H9 (cell line): ENCODE measurements around the gene PLEKHA4. TPM values are rescaled to one million over a fixed set of nuclear protein-coding genes. Genes with fewer than 3 reads are reported as not detected.

Experiments
- DNase-seq: peaks from one replicate; pipeline ENCODE4 v3.0.0-alpha.2; 2017
- H2AFZ ChIP-seq: one replicate; pipeline ENCODE4 v1.6.1; 2013; ENCODE audit warnings: mild to moderate bottlenecking, low read length, control low read depth, moderate library complexity
- H2AK5ac ChIP-seq: 2 replicates; pipeline ENCODE4 v1.6.1; 2013; ENCODE audit warnings: low read length, control low read depth, mixed read lengths; ENCODE audit not compliant: insufficient read length
- H2BK120ac ChIP-seq: one replicate; pipeline ENCODE4 v1.6.1; 2013; ENCODE audit warnings: low read depth, mild to moderate bottlenecking, low read length, control low read depth, inconsistent platforms; ENCODE audit not compliant: poor library complexity, severe bottlenecking
- H2BK12ac ChIP-seq: 2 replicates; pipeline ENCODE4 v1.6.1; 2013; ENCODE audit warnings: low read length, control low read depth, mixed read lengths, low read depth; ENCODE audit not compliant: insufficient read length
- H2BK15ac ChIP-seq: 2 replicates; pipeline ENCODE4 v1.6.1; 2013; ENCODE audit warnings: low read depth, low read length, control low read depth
- H2BK20ac ChIP-seq: one replicate; pipeline ENCODE4 v1.6.1; 2013; ENCODE audit warnings: low read depth, mild to moderate bottlenecking, low read length, control low read depth, inconsistent platforms; ENCODE audit not compliant: poor library complexity, severe bottlenecking
- H2BK5ac ChIP-seq: 2 replicates; pipeline ENCODE4 v1.6.1; 2013; ENCODE audit warnings: low read length, control low read depth, mixed read lengths; ENCODE audit not compliant: insufficient read length
- H3K14ac ChIP-seq: 2 replicates; pipeline ENCODE4 v1.6.1; 2013; ENCODE audit warnings: low read length, control low read depth; ENCODE audit not compliant: insufficient read depth
- H3K18ac ChIP-seq: 2 replicates; pipeline ENCODE4 v1.6.1; 2013; ENCODE audit warnings: low read depth, mild to moderate bottlenecking, mixed read lengths, low read length, control low read depth; ENCODE audit not compliant: insufficient read length
- H3K23ac ChIP-seq: 2 replicates; pipeline ENCODE4 v1.6.1; 2013; ENCODE audit warnings: low read length, control low read depth, mixed read lengths, low read depth; ENCODE audit not compliant: insufficient read length
- H3K23me2 ChIP-seq: 2 replicates; pipeline ENCODE4 v1.6.1; 2013; ENCODE audit warnings: low read depth, mild to moderate bottlenecking, mixed read lengths, low read length, control low read depth; ENCODE audit not compliant: insufficient read length, poor library complexity, severe bottlenecking
- H3K27ac ChIP-seq: 2 replicates; pipeline ENCODE4 v1.5.1; 2013; ENCODE audit warnings: low read length, control low read depth, mixed read lengths, low read depth; ENCODE audit not compliant: insufficient read length
- H3K27me3 ChIP-seq: 2 replicates; pipeline ENCODE4 v1.6.1; 2013; ENCODE audit warnings: low read length, control low read depth, inconsistent platforms; ENCODE audit not compliant: insufficient read depth
- H3K4ac ChIP-seq: 2 replicates; pipeline ENCODE4 v1.6.1; 2013; ENCODE audit warnings: low read depth, mild to moderate bottlenecking, control low read depth, inconsistent platforms, low read length, moderate library complexity
- H3K4me1 ChIP-seq: 2 replicates; pipeline ENCODE4 v1.6.1; 2013; ENCODE audit warnings: low read length, control low read depth, inconsistent platforms; ENCODE audit not compliant: insufficient read depth
- H3K4me2 ChIP-seq: 2 replicates; pipeline ENCODE4 v1.6.1; 2013; ENCODE audit warnings: low read length, control low read depth, mixed read lengths; ENCODE audit not compliant: insufficient read length, insufficient read depth
- H3K56ac ChIP-seq: 2 replicates; pipeline ENCODE4 v1.6.1; 2013; ENCODE audit warnings: low read depth, mild to moderate bottlenecking, mixed read lengths, low read length, control low read depth; ENCODE audit not compliant: insufficient read length
- H3K79me1 ChIP-seq: 2 replicates; pipeline ENCODE4 v1.6.1; 2013; ENCODE audit warnings: low read depth, mild to moderate bottlenecking, moderate library complexity, low read length, control low read depth, inconsistent platforms; ENCODE audit not compliant: insufficient read depth, poor library complexity, severe bottlenecking
- H3K79me2 ChIP-seq: 2 replicates; pipeline ENCODE4 v1.6.1; 2013; ENCODE audit warnings: low read length, control low read depth, inconsistent platforms; ENCODE audit not compliant: insufficient read depth
- H3K9ac ChIP-seq: 2 replicates; pipeline ENCODE4 v1.6.1; 2013; ENCODE audit warnings: low read length, control low read depth, mixed read lengths; ENCODE audit not compliant: insufficient read length; ENCODE audit errors: extremely low read depth
- H3K9me3 ChIP-seq: one replicate; pipeline ENCODE4 v1.6.1; 2013; ENCODE audit warnings: low read depth, low read length, inconsistent platforms; ENCODE audit not compliant: control insufficient read depth
- H3T11ph ChIP-seq: one replicate; pipeline ENCODE4 v1.6.1; 2013; ENCODE audit warnings: mild to moderate bottlenecking, low read length, control low read depth, inconsistent platforms
- H4K20me1 ChIP-seq: one replicate; pipeline ENCODE4 v1.6.1; 2013; ENCODE audit not compliant: control insufficient read depth, insufficient read length, insufficient read depth
- H4K5ac ChIP-seq: 2 replicates; pipeline ENCODE4 v1.6.1; 2013; ENCODE audit warnings: low read depth, mild to moderate bottlenecking, mixed read lengths, low read length, control low read depth; ENCODE audit not compliant: insufficient read length
- H4K8ac ChIP-seq: replicated peaks from 2 replicates; pipeline ENCODE4 v1.6.1; 2013; ENCODE audit warnings: low read length, control low read depth, mixed read lengths, low read depth; ENCODE audit not compliant: insufficient read length
- H4K91ac ChIP-seq: 2 replicates; pipeline ENCODE4 v1.6.1; 2013; ENCODE audit warnings: low read depth, mild to moderate bottlenecking, moderate library complexity, mixed read lengths, low read length, control low read depth; ENCODE audit not compliant: insufficient read length
- H3K27ac Mint-ChIP-seq, 3 experiments: 2 replicates in 2 of 3; 3 replicates in 1 of 3; pipeline ENCODE4 v1.8.0; 2020 to 2021; ENCODE audit warnings: mixed read lengths in 3 of 3, mild to moderate bottlenecking in 1 of 3, moderate library complexity in 1 of 3
- H3K27me3 Mint-ChIP-seq: 2 replicates; pipeline ENCODE4 v1.8.0; 2021; ENCODE audit warnings: low read depth, mild to moderate bottlenecking, moderate library complexity, mixed read lengths
- H3K36me3 Mint-ChIP-seq, 3 experiments: 2 replicates in 2 of 3; 3 replicates in 1 of 3; pipeline ENCODE4 v1.8.0; 2020 to 2021; ENCODE audit warnings: low read depth in 3 of 3, mixed read lengths in 3 of 3; ENCODE audit not compliant: insufficient read depth in 1 of 3
- H3K4me1 Mint-ChIP-seq, 2 experiments: 2 replicates each; pipeline ENCODE4 v1.8.0; 2020; ENCODE audit warnings: mixed read lengths in 2 of 2
- H3K4me3 Mint-ChIP-seq, 2 experiments: 2 replicates in 1 of 2; 3 replicates in 1 of 2; pipeline ENCODE4 v1.8.0; 2020 to 2021; ENCODE audit warnings: mild to moderate bottlenecking in 2 of 2, mixed read lengths in 2 of 2, moderate library complexity in 1 of 2
- H3K9me3 Mint-ChIP-seq, 2 experiments: 2 replicates in 1 of 2; 3 replicates in 1 of 2; pipeline ENCODE4 v1.8.0; 2020; ENCODE audit warnings: mild to moderate bottlenecking in 2 of 2, mixed read lengths in 2 of 2, moderate library complexity in 1 of 2
- CTCF ChIP-seq: fragments of 200-600 bp; sonication (generic); conservative IDR thresholded peaks from 3 replicates; pipeline ENCODE4 v1.8.0; 2021; ENCODE audit warnings: antibody characterized with exemption, mild to moderate bottlenecking
- WGBS: extraction: QIAGEN DNeasy Blood & Tissue Kit; methylation state at CpG from one replicate; pipeline ENCODE4 v1.1.7; 2013; ENCODE audit warnings: missing lambda C conversion rate, low lambda C conversion rate, mixed read lengths; ENCODE audit not compliant: insufficient read length; ENCODE audit errors: extremely low coverage; 5-methylcytosine and 5-hydroxymethylcytosine counted together
- total RNA-seq: library from RNA; stranded (reverse); gene quantifications from 2 replicates; pipeline ENCODE4 v1.2.1, GENCODE V29; 2021

The PLEKHA4 gene
- total RNA-seq, 1 experiment from 2014 or later = 15.3 TPM

GRCh38 chr19:48914181-48914580, 45.8 kb upstream of the PLEKHA4 start:
- Histone ChIP-seq H3K4me2 (no peak overlapping the region), H3K27me3 (no peaks in the 10 kb centered on the region), H3K14ac (no peak overlapping the region), H2BK20ac (no peak overlapping the region), H3K27ac (no peak overlapping the region), H2BK120ac (no peak overlapping the region), H4K91ac (no peak overlapping the region), H2BK5ac (no peak overlapping the region), H2BK15ac (no peak overlapping the region), H3K79me1 (no peaks in the 10 kb centered on the region), H3T11ph (no peak overlapping the region), H3K79me2 (no peaks in the 10 kb centered on the region), H3K56ac (no peak overlapping the region), H2AK5ac (no peak overlapping the region), H3K9ac (no peak overlapping the region), H3K23me2 (no peaks in the 10 kb centered on the region), H4K8ac (no peak overlapping the region), H3K4ac (no peak overlapping the region), H4K5ac (no peak overlapping the region), H2BK12ac (no peak overlapping the region), H4K20me1 (no peaks in the 10 kb centered on the region), H3K23ac (no peak overlapping the region), H2AFZ (no peak overlapping the region), H3K9me3 (no peaks in the 10 kb centered on the region), H3K4me1 (no peaks in the 10 kb centered on the region), H3K18ac (no peak overlapping the region)
- WGBS = no CpG with 5 or more reads among the region's 8 CpGs
- H3K4me3 Mint-ChIP-seq = no peak overlapping the region
- no peaks in the 10 kb centered on the region for H3K27me3 Mint-ChIP-seq
- no peak for TF ChIP-seq CTCF
- DNase-seq = no peak
- H3K4me1 Mint-ChIP-seq = 0 out of 4 replicates have a peak, but pooled peaks cover 0 to 2% of the 10 kb centered on the region in 2 experiments
- H3K9me3 Mint-ChIP-seq = no peaks in the 10 kb centered on the region
- peaks cover 35 to 67% (median 67%) of the 10 kb centered on the region in 3 experiments for H3K36me3 Mint-ChIP-seq
- H3K27ac Mint-ChIP-seq = no peak overlapping the region
